GM19238 (cell line): Measurements from ENCODE around the gene SLC15A3.
A peak's percentile ranks its signal among the peaks of the same experiment; 100 is the strongest.

Experiments
- DNase-seq: peaks from one replicate; pipeline ENCODE4 v3.0.0; 2011; ENCODE audit warnings: low spot score; ENCODE audit not compliant: insufficient read length

Gene SLC15A3

GRCh38 chr11:60951904-60952741 lies at the start of gene SLC15A3:
TSS of gene SLC15A3 (minus strand) at chr11:60952176. CDS start at chr11:60951551, 625 bp downstream.
- DNase-seq, result peak; percentile 86

- no peak for DNase-seq
Observed at GRCh38 chr11:61000426-61000825, 48.5 kb upstream of the SLC15A3 start.

- DNase-seq, result no peak
Observed at GRCh38 chr11:60996381-60997138, 44.6 kb upstream of the SLC15A3 start.

GRCh38 chr11:60995798-60996197 lies 43.8 kb upstream of the SLC15A3 start:
- no peak for DNase-seq

- no peak for DNase-seq
Observed at GRCh38 chr11:60994541-60995080, 42.6 kb upstream of the SLC15A3 start.

GRCh38 chr11:60993615-60994014 lies 41.6 kb upstream of the SLC15A3 start:
- DNase-seq, result no peak

GRCh38 chr11:60992842-60993409 lies 41.0 kb upstream of the SLC15A3 start:
- no peak for DNase-seq

- DNase-seq, result no peak
Observed at GRCh38 chr11:60991457-60991856, 39.5 kb upstream of the SLC15A3 start.

GRCh38 chr11:60989093-60989650 lies 37.2 kb upstream of the SLC15A3 start:
- no peak for DNase-seq

GRCh38 chr11:60988658-60989057 lies 36.7 kb upstream of the SLC15A3 start:
- no peak for DNase-seq

- no peak for DNase-seq
Observed at GRCh38 chr11:60987577-60988277, 35.8 kb upstream of the SLC15A3 start.

- DNase-seq, result no peak
Observed at GRCh38 chr11:60985991-60986915, 34.3 kb upstream of the SLC15A3 start.

GRCh38 chr11:60985501-60985900 lies 33.5 kb upstream of the SLC15A3 start:
- DNase-seq, result no peak

- DNase-seq, result no peak
Observed at GRCh38 chr11:60984636-60985035, 32.7 kb upstream of the SLC15A3 start.

- DNase-seq, result no peak
Observed at GRCh38 chr11:60984149-60984548, 32.2 kb upstream of the SLC15A3 start.

GRCh38 chr11:60982184-60982583 lies 30.2 kb upstream of the SLC15A3 start:
- no peak for DNase-seq

GRCh38 chr11:60981515-60981914 lies 29.5 kb upstream of the SLC15A3 start:
- DNase-seq, result no peak

GRCh38 chr11:60978546-60979380 lies 26.8 kb upstream of the SLC15A3 start:
- no peak for DNase-seq

GRCh38 chr11:60977836-60978235 lies 25.9 kb upstream of the SLC15A3 start:
- no peak for DNase-seq
